Progenitor cell of endocrine pancreas (in vitro differentiated cells): ENCODE data around the gene RPL36AL. TPM values are rescaled to one million over a fixed set of nuclear protein-coding genes. Genes with fewer than 3 reads are reported as not detected.
"Not testable (repeated sequence)": the region's sequence is repeated elsewhere in the genome, so short reads cannot be mapped to it uniquely, and the experiment has no call there.

ENCODE experiments used
- DNase-seq: peaks from one replicate; pipeline ENCODE4 v3.0.0; 2021; ENCODE audit warnings: low spot score; ENCODE audit not compliant: unreplicated experiment
- H3K27ac Mint-ChIP-seq: 2 replicates; pipeline ENCODE4 v1.8.0; 2021; ENCODE audit warnings: mild to moderate bottlenecking, moderate library complexity, mixed read lengths
- H3K27me3 Mint-ChIP-seq: 2 replicates; pipeline ENCODE4 v1.8.0; 2021; ENCODE audit warnings: mixed read lengths
- H3K36me3 Mint-ChIP-seq: 2 replicates; pipeline ENCODE4 v1.8.0; 2022; ENCODE audit warnings: mixed read lengths; ENCODE audit not compliant: insufficient read depth
- H3K4me1 Mint-ChIP-seq: 2 replicates; pipeline ENCODE4 v1.8.0; 2021; ENCODE audit warnings: low read depth, mixed read lengths
- H3K4me3 Mint-ChIP-seq: 2 replicates; pipeline ENCODE4 v1.8.0; 2021; ENCODE audit warnings: low read depth, mild to moderate bottlenecking, moderate library complexity, mixed read lengths
- H3K9me3 Mint-ChIP-seq: 2 replicates; pipeline ENCODE4 v1.8.0; 2021; ENCODE audit warnings: low read depth, mixed read lengths
- long read RNA-seq: library from polyadenylated mRNA; unstranded; transcript quantifications from one replicate; pipeline ENCODE4 v2.0.0, GENCODE V29; 2020
- total RNA-seq: library from RNA; stranded (reverse); gene quantifications from 2 replicates; pipeline ENCODE4 v1.2.1, GENCODE V29; 2021
- TF ChIP-seq, protein P1 (sequence below): fragments of 200-600 bp; sonication (generic); IDR thresholded peaks from one replicate; pipeline ENCODE4 v1.5.0; 2021; ENCODE audit warnings: antibody characterized with exemption, mild to moderate bottlenecking; ENCODE audit not compliant: unreplicated experiment

Gene RPL36AL
- total RNA-seq, result 149 and 157 TPM in 2 replicates
- long read RNA-seq, transcript RPL36AL-201 (2 exons, 746 nt), result major isoform, 39 of 43 reads
- long read RNA-seq, partial matches to known transcripts, result 4 of 43 reads
- long read RNA-seq, other reads (novel, unspliced or antisense), result 0 of 43 reads

DNA sequence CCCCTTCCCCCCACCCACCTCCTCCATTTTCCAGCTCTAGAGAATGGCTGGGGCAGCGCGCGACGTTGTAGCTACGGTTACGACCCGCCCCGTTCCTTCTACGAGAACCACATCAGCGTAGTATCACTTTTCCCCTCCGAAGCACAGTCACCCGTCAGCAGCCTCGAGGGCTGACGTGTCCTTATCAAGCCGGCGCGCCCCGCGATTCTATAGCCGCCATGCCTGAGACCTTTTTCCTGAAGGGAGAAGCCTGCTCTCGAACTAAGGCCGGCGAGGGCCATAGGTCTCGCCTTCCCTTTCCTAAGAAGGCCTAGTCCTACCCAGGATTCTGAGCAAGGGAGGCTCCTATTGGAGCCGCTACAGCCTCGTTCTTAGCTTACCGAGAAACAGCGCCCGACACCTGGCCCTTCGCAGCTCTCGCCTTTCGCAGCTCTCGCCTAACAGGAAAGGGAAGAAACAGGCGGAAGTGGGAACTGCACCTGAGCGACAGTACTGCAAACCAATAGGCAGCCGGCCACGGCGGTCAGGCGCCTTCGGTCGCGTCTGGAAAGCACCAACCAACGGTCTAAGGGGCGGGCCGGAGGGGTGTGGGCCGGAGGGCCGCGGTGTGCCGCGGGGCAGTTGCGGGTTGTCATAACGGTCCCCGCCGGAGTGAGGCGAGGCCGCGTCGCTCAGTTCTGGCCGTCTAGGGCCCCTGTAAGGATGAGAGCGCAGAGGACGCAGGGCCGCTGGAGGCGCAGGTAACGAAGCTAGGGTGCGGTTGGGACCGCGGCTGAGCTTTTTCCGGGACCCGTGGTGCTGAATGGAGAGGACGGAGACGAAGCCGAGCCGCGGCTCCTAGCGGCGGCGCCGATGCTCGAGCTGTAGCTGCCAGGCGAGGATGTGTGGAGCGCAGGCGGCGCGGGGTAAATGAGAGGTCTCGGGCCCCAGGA is at the start of gene RPL36AL, which contains the start of gene MGAT2:
Gene RPL36AL, minus strand, starts transcription at position 445 of the 932 bp plus-strand sequence. CDS start 1,522 bp downstream, outside the sequence.
Gene MGAT2, plus strand, starts transcription at position 618 of the 932 bp plus-strand sequence. CDS start 470 bp downstream, outside the sequence.
- peaks cover 22% of the 10 kb centered on the region for H3K4me1 Mint-ChIP-seq
- peak within 1 kb of the TSS; percentile 95 for H3K4me3 Mint-ChIP-seq
- no peaks in the 10 kb centered on the region for H3K9me3 Mint-ChIP-seq
- H3K27me3 Mint-ChIP-seq, result no peaks in the 10 kb centered on the region
- TF ChIP-seq, protein P1, sequence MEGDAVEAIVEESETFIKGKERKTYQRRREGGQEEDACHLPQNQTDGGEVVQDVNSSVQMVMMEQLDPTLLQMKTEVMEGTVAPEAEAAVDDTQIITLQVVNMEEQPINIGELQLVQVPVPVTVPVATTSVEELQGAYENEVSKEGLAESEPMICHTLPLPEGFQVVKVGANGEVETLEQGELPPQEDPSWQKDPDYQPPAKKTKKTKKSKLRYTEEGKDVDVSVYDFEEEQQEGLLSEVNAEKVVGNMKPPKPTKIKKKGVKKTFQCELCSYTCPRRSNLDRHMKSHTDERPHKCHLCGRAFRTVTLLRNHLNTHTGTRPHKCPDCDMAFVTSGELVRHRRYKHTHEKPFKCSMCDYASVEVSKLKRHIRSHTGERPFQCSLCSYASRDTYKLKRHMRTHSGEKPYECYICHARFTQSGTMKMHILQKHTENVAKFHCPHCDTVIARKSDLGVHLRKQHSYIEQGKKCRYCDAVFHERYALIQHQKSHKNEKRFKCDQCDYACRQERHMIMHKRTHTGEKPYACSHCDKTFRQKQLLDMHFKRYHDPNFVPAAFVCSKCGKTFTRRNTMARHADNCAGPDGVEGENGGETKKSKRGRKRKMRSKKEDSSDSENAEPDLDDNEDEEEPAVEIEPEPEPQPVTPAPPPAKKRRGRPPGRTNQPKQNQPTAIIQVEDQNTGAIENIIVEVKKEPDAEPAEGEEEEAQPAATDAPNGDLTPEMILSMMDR, result peak; percentile 41
- H3K27ac Mint-ChIP-seq, result peak within 1 kb of the TSS; percentile 99
- H3K36me3 Mint-ChIP-seq, result peaks cover 12% of the 10 kb centered on the region
- DNase-seq, result peak; percentile 96

DNA sequence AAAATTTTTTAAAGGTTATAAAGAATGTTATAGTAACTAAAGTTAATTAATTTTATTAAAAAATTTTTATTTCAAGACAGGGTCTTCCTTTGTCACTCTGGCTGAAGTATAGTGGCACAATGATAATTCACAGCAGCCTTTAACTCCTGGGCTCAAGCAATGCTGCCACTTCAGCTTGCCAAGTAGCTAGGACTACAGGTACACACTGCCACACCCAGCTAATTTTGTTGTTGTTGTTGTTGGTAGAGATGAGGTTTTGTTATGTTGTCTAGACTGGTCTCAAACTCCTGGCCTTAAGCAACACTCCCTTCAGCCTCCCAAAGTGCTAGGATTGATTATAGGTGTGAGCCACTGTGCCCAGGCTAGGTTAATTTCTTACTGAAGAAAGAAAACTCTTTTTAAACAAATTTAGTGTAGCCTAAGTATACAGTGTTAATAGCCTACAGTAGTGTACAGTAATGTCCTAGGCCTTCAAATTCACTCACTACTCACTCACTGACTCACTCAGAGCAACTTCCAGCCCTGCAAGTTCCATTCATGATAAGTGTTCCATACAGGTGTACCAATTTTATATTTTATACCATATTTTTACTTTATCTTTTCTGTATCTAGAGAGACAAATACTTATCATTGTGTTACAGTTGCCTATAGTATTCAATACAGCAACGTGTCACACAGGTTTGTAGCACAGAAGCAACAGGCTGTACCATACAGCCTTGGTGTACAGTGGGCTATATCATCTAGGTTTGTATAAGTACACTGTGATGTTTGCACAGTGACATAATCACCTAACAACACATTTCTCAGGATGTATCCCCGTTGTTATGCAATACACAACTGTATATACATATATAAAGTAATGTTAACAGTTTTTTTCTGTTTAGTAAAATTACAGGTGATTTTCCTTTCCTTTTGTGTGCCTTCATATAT is 39.4 kb upstream of the RPL36AL start:
- TF ChIP-seq, protein P1, result no peak
- H3K4me3 Mint-ChIP-seq, result no peak overlapping the region
- no peaks in the 10 kb centered on the region for H3K36me3 Mint-ChIP-seq
- no peak overlapping the region for H3K27ac Mint-ChIP-seq
- no peaks in the 10 kb centered on the region for H3K27me3 Mint-ChIP-seq
- H3K4me1 Mint-ChIP-seq, result no peaks in the 10 kb centered on the region
- H3K9me3 Mint-ChIP-seq, result no peaks in the 10 kb centered on the region
- DNase-seq, result no peak

DNA sequence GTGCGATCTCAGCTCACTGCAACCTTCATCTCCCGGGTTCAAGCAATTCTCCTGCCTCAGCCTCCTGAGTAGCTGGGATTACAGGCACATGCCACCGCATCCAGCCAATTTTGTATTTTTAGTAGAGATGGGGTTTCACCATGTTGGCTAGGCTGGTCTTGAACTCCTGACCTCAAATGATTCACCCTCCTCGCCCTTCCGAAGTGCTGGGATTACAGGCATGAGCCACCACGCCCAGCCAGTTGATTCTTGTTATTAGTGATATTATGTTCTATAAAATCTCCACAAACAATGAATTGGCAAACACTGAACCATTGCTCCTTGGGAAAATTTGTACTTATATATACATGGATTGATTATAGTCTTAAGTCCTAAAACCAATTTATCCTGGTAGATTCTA is 37.1 kb upstream of the RPL36AL start:
- not testable (repeated sequence) for H3K4me1 Mint-ChIP-seq, H3K4me3 Mint-ChIP-seq, H3K9me3 Mint-ChIP-seq, H3K27me3 Mint-ChIP-seq, H3K36me3 Mint-ChIP-seq, H3K27ac Mint-ChIP-seq, DNase-seq

DNA sequence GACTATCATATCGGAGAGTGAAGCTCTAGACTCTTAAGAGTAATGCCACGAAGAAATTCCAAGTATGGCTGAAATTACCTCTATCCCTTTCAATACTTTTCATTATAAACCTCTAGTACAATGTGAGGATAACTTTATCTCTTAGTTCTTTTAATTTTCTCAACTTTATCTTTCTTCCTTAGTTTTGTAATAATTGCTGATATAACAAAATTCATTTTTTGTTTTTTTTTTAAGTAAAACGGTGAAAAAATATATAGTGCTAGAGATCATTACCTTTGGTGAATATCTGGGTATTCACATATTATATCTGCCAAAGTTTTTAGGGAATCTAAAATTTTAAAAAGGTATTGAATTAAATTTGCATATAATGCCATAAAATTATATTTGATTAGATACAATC is 34.1 kb upstream of the RPL36AL start:
- H3K9me3 Mint-ChIP-seq, result no peaks in the 10 kb centered on the region
- TF ChIP-seq, protein P1, result no peak

DNA sequence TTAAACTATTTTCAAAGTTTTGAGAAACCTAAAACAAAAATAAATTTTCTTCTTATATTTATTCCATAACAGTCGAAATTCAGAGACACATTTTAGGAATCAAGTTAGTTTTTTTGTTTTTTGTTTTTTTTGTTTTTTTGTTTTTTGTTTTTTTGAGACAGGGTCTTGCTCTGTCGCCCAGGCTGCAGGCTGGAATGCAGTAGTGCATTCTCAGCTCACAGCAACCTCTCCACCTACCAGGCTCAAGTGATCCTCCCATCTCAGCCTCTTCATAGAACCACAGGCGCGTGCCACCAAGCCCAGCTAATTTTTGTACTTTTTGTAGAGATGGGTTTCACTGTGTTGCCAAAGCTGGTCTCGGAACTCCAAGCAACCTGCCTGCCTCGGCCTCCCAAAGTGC is 33.1 kb upstream of the RPL36AL start:
- H3K36me3 Mint-ChIP-seq, result peaks cover 5% of the 10 kb centered on the region
- no peaks in the 10 kb centered on the region for H3K27me3 Mint-ChIP-seq
- no peaks in the 10 kb centered on the region for H3K4me1 Mint-ChIP-seq
- no peak for DNase-seq
- no peak overlapping the region for H3K4me3 Mint-ChIP-seq
- TF ChIP-seq, protein P1, result no peak
- no peaks in the 10 kb centered on the region for H3K9me3 Mint-ChIP-seq
- no peak overlapping the region for H3K27ac Mint-ChIP-seq

More for the DNA sequence above, 34.1 kb upstream of the RPL36AL start:
- Mint-ChIP-seq H3K4me3 (no peak overlapping the region), H3K4me1 (no peaks in the 10 kb centered on the region), H3K36me3 (peaks cover 5% of the 10 kb centered on the region), H3K27me3 (no peaks in the 10 kb centered on the region), H3K27ac (no peak overlapping the region)
- no peak for DNase-seq
